ENCODE results near the gene KCNC3.

The KCNC3 gene

DNA sequence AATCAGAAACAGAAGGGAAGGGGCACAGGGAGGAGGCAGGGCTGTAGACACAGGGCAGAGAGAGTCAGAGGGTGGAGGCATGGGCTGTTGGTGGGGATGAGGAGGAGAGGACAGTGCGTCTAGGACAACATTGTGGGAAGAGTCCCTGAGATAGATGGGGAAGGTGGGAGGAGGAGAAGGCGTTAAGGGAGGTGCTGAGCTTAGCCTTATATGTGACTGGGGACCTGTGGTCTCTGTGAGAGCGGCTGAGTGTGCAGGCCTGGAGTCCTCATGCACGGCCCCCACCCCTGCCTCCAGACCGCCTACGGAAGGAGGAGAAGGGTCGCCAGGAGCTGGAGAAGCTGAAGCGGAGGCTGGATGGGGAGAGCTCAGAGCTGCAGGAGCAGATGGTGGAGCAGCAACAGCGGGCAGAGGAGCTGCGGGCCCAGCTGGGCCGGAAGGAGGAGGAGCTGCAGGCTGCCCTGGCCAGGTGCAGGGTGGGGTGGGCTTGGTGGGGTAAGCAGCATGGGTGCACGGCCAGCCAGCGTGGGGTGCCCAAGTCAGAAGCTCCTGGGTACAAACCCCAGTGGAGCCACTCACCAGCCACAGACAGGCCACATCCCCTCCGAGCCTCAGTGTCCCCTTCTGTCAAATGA, 56.8 kb downstream of the KCNC3 start:
- DNase-seq, result no peak

DNA sequence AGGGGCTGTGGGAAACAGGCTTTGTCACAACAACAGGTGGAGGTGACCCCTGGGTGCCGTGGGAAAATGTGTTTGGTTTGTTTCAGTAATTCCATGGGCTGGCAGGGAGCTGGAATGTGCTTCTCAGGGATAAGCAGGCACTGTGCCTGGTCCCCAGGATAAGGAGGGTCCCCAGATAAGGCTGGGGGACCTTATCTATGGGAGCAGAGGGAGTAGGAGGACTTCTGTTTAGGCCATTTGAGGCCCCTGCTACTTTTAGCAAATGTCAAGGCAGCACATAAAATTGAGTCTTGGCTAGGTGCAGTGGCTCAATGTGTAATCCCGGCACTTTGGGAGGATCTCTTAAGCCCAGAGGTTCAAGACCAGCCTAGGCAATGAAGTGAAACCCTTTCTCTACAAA, 59.5 kb downstream of the KCNC3 start:
- no peak for DNase-seq

DNA sequence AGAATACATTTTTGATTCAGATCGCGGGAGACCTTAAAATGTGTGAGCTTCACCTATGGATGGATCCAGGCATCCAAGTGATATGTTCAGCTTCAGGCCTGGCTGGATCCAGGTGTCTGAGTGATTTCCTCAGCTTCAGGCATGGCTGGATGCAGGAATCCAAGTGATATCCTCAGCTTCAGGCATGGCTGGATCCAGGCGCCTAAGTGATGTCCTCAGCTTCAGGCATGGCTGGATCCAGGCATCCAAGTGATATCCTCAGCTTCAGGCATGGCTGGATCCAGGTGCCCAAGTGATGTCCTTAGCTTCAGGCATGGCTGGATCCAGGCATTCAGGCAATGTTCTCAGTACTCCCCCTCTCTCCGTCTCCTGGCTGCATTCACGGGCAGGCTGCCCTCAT, 60.7 kb downstream of the KCNC3 start:
- no peak for DNase-seq

DNA sequence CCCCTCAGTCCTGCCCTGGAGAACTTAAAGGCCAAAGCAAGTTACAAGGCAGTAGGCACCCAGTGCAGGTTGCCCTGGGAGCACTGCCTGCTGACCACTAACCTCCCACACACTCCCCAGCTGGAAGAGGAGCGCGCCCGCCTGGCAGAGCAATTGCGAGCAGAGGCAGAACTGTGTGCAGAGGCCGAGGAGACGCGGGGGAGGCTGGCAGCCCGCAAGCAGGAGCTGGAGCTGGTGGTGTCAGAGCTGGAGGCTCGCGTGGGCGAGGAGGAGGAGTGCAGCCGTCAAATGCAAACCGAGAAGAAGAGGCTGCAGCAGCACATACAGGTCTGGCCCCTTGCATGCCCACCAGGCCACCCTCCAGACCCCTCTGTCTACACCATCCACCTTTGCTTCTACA, 61.1 kb downstream of the KCNC3 start:
- no peak for DNase-seq

DNA sequence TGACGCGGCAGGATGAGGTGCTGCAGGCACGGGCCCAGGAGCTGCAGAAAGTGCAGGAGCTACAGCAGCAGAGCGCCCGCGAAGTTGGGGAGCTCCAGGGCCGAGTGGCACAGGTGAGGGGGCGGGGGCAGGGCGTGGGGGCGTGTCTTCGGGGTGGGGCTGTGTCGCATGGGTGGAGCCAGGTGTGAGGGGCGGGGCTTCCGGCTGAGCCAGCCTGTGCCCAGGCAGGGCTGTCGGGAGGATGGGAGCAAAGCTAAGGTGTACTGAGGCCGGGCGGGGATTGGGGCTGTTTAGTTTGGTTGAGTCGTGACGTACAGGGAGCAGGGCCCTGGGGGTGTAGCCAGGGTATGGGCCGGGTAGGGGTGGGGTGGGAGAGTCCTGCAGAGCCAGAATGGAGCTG, 62.3 kb downstream of the KCNC3 start:
- DNase-seq, result no peak

DNA sequence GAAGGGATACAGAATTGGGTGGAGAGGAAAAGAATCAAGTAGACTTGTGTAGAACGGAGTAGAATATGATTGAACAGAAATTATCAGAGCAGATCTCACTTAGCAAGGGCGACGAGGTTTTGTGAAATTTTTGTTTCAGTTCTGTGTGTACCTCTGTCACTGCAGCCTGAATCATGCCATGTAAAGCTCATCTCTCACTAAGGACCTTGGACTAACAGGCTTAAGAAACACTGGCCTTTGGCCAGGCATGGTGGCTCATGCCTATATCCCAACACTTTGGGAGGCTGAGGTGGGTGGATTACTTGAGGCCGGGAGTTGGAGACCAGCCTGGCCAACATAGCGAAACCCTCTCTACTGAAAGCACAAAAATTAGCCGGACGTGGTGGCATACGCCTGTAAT, 63.1 kb downstream of the KCNC3 start:
- no peak for DNase-seq

DNA sequence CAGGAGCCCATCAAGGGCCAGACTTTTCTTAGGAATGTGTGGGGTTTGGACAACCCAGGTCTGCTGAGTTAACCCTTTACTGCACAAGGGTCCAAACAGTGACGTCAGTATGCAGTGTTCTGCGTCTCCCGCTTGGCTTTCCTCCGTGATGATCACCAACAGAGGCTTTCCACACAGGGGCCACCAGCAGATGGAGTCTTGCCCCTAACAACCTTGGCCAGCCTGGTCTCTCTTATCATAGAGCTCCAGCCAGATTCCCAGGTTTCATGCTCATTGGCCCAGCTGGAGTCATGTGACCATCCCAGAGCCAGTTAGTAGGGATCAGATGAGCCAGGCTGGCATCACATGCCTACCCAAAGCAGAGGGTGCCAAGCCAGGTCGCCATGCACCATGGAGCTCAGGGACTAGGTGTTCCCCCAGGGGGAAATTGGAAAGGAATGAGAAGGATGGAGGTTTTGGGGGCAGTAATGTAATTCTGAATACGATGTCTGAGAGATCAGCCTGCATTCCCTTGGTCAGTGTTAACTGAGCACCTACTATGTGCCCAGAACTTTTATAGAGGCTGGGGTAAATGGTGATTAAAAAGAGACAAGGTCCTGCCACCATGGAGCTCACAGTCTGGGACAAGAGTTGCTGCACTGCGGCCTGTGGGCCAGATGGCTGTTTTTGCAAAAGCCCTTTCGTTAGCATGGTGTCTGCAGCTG, 64.5 kb downstream of the KCNC3 start:
- DNase-seq, result no peak

DNA sequence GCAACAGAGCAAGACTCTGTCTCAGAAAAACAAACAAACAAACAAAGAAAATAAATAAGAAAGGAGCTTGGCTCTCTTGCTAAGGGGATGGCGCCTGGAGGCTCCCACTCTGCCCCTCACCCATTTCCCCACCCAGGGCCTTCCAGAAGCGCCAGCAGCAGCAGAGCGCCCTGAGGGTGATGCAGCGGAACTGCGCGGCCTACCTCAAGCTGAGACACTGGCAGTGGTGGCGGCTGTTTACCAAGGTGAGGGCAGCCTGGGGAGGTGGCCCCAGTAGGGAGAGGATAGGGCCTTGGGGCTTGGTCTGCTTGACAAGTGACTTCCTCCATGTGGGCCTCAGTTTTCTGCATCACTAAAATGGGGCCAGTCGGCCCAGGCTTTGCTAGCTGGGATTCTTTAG, 66.0 kb downstream of the KCNC3 start:
- no peak for DNase-seq
